HG02571 (cell line): ENCODE data around the gene LSM14B.

Source experiments
- ATAC-seq: cut with Tn5 transposase; IDR thresholded peaks from one replicate; pipeline ENCODE4 v1.9.1; 2021; ENCODE audit warnings: mild to moderate bottlenecking, moderate library complexity; ENCODE audit not compliant: unreplicated experiment

LSM14B gene

GRCh38 chr20:62178316-62179161 is 56.3 kb downstream of the LSM14B start:
- ATAC-seq = no peak

GRCh38 chr20:62179162-62179504 is 56.9 kb downstream of the LSM14B start:
- no peak for ATAC-seq

- no peak for ATAC-seq
These were observed 59.5 kb downstream of the LSM14B start for GRCh38 chr20:62181808-62182207.

GRCh38 chr20:62182469-62183425 is 60.5 kb downstream of the LSM14B start, which contains the start of gene MTG2:
MTG2 (plus strand) TSS chr20:62183028; CDS start chr20:62193421, 10,393 bp downstream.
- peak; percentile 89 for ATAC-seq

- no peak for ATAC-seq
These were observed 61.3 kb downstream of the LSM14B start for GRCh38 chr20:62183426-62184142.
